ENCODE results near the gene ZNF296.

ZNF296 gene

DNA sequence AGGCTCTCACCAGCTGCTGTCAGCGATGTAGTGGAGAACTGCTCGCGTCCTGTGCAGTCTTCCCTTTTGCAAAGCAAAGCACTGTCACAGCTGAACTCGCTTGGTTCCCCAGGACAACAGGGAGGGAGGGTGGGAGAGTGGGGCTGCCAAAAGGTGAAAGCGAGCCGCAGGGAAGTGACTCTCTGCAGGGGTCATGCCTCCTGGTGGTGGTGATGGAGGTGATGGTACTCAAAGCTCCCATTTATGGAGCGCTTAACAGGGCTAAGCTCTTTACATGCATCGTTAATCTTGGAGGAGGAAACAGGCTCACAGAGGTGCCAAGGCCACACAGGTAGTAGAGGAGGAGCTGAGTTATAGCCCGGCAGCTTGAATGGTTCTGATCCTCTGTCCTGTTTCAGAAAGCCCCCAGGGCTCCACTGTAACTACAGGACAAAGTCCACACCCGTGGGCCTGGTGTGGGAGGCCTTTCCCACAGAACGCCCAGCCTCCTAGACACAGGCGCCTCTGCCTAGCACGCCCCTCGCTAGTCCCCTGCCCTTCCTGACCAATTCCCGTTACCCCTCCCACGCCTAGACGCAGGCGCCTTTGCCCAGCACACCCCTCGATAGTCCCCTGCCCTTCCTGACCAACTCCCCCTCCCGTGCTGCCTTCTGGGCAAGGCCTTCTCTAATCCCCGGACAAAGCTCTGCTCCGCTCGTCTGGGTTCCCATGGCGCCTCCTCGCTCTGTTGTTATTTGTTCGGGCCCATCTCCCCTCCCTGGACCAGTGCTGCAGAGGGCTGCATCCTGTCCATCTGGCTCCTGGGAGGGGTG, 27.4 kb upstream of the ZNF296 start:
- no peak for DNase-seq (ENCODE audit: low read depth)

DNA sequence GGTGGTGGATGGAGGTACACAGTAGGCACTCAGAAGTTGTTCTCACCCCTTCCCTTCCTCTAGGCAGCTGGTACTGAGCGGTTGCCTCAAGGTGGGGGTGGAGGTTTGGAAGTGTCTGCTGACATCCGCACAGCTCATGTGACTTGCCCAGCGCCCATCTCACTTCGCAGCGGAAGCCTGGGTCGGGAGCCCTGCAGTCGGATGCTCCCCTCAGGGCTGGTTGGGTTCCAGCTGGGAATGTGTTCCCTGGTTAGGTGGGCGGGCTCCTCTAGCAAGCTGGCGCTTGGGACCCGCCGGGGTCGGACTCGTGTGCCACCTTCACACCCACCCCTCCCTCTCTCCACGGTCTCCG, 26.9 kb upstream of the ZNF296 start:
- no peak for DNase-seq (ENCODE audit: low read depth)

DNA sequence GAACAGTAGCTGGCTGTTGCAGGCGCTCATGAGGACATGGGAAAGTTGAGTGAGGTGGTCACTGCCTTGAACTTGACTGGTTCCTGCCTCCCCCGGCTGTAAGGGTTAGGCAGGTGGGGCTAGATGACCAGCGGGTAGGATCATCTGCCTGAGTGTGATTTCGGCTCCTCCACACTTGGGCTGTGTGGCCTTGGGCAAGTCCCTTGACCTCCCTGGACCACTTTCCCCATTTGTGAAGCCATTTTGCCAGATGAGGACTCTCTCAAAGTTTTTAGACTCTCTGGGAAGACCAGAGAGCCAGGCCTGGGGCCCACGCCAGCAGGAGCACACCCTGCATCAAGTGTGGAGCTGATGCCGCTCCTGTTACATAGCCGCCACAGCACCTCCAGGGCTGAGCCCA, 26.2 kb upstream of the ZNF296 start:
- no peak for DNase-seq (ENCODE audit: low read depth)

DNA sequence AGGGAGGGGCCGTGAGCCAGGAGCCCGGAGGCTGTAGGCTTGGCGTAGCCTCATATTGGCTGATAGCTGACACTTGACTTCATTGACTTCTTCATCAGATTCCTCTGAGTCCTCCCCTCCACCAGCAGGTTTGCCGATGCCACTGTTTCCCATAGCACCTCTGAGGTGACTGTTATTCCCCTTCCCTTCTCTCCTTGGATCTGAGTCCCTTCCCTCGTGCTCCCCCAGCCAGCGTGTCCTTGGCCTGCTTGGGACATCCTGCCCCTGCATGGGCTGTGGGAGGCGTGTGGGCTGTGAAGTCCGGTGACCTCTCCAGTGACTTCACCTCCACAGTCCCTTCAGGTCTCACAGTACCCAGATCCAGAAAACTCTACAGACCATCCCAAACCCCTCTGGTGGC, 25.5 kb upstream of the ZNF296 start:
- DNase-seq (ENCODE audit: low read depth), result no peak

DNA sequence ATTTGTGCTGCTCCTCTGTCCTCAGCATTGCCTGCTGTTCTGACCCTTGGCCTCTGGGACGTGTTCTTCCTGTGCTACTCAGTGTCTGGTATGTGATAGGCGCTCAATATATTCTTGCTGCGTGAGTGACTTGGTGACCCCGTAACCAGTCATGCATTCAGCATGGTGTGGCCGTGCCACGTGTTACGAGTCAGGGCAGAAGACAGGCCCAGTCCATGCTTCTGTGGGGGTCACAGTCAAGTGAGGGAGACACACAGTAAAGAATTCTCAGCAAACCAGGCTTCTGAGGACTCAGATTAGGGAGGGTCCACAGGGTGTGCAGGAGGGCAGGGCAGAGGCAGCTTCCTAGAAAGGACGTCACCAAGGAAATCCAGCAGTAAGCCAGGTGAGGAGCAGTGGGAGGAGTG, 24.6 kb upstream of the ZNF296 start:
- DNase-seq (ENCODE audit: low read depth), result no peak

DNA sequence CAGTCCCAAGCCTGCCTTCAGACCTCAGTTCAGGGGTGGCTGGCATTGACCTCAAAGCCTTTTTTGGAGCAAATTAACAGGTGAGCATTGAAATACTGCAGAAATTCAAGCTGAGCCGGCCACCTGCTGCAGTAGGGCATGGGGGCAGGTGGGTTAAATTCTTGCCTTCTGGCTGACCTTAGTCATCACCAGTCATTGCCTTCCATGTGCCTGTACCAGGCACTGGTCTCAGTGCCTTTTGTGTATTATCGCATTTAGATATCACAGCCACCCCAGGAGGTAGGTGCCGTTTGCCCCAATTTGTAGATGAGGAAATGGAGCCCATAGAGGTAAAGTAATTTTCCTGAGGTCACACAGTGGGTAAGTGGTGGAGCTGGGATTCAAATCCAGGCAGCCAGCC, 23.9 kb upstream of the ZNF296 start:
- no peak for DNase-seq (ENCODE audit: low read depth)

DNA sequence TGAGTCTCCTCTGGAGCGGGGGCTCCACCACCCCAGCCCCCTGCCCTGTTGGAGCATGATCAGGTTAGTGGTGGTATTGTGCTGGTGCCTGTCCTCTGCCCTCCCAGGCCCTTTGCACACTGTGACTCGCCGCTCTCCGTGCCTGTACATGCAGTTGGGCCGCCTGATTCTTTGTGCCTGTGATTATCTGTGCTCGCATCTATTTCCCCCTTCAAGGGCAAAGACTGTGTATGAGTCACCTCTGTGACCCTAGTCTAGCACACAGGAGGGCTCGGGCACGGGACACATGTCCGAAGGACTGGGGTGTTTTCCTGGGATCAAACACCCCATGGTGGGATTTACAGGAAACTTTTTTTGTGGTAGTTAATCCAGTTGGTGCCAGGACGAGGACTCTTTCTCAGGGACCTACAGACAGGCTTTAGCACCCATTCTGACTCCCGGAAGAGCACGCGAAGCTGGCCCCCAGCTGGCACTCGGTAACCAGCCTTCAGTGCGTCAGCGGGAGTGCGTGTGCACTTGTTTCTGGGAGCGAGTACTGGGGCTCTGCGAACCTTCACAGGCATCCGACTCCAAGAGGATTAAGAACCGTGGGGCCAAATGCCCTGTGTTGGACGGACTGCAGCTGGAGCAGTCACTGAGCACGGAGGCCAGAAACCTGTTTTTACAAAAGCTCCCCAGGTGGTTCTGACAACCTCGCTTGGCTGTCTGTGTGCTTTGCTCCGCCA, 23.4 kb upstream of the ZNF296 start:
- no peak for DNase-seq (ENCODE audit: low read depth)

DNA sequence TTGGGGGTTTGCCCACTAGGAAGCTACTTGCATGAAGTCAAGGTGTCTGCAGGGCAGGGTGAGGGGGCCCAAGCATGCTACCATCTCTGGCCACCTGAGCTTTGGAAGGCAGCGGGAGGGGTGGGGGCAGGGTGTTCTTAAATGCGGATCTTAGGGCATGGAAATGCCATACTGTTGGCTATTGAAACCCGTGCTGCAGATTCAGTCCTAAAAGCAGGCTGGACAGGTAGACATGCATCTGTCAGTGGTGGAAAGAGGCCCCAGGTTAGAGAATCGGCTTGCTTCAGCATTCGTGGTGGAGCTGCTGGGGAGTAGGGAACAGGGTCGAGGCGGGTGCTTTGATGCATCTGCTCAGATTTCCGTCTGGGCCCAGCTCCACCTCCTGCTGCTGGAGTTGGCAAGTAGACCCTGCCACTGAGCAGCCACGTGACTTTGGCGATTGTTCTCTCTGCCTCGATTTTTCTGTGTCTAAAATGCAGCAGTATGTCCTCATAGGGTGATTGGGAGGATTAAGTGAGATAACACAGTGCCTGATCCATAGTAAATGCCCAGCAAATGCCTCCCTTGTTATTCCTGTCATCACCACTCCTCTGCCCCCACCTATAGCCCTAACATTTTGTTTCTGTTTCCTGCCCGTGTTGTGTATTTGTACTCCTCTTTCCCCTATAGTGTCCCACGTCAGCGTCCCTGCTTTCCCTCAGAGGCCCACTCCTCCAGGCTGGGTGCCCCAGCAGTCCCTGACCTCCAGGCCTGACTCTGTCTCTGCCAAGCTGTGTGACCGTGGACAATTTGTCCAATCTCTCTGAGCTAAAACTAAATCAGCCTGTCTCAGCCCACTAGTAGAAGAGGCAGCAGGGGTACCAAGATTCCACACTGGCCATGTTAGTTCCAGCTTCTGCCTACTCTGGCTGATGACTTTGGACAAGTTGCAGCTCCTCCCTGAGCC, 22.5 kb upstream of the ZNF296 start:
- no peak for DNase-seq (ENCODE audit: low read depth)

DNA sequence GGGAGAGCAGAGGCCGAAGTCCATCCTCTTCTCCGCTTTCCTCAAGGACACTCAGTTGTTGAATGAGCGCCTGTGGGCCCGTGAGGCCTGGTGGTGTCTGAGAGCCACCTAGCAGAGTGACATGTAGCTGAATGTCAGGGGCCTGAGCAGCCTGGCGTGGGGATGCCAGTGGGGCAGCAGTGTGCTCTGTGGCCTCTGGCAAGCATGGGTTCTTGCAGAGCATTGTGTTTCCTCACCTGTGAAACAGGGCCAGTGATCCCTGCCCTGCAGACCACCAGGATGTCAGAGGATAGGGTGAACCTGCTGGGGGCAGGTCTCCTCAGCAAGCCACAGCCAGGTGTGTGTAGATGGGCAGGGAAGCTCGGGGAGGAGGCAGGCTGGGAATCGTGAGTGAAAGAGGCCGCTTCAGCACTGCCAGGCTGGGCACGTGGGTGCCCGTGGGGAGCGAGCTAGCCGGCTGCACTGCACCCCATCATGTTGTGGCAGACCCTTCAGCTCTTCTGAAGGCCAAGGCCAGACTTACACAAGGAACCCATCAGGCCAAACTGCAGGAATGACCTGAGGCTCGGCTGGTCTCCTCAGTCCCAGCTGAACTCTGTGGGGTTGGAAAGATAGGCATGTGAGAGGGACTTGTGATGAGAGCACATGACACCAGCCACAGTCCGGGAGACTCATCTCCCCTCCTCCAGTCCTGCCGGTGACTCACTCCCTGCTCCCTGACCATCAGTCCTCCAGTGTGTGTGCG, 21.7 kb upstream of the ZNF296 start:
- no peak for DNase-seq (ENCODE audit: low read depth)

DNA sequence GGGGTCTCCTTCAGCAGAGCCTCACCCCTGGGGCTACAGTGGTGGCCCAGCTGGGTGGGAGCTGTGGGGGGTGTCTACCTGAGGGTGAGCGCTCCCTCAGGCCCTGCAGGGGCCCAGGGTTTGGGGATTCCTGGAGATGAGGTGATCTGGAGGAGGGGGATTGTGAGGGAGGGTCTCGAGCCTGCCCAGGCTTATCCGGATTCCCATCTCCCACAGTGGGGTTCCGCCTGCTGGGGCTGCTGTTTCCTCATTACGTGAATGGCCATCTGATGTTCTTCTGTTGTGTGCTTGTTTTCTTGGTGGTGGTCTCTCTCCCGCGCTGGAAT, 21.1 kb upstream of the ZNF296 start:
- no peak for DNase-seq (ENCODE audit: low read depth)

DNA sequence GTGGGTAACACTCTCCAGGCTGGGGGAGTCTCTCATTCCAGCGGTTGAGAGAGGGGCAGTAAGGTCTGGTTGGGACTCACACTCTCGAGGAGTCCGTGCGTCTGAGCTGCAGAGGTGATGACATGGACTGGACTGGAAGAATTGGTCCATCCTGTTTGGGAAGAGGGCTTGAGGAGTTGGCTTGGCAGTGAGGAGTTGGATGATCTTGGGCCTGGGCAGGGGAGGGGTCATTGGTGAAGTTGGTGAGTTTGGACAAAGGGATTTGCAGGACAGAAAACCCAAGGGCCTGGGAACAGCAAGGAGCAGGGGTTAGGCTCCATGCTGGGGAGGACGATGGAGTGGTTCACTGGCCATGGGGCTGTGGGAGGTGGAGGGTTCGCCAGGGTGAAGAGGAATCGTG, 20.4 kb upstream of the ZNF296 start:
- no peak for DNase-seq (ENCODE audit: low read depth)

DNA sequence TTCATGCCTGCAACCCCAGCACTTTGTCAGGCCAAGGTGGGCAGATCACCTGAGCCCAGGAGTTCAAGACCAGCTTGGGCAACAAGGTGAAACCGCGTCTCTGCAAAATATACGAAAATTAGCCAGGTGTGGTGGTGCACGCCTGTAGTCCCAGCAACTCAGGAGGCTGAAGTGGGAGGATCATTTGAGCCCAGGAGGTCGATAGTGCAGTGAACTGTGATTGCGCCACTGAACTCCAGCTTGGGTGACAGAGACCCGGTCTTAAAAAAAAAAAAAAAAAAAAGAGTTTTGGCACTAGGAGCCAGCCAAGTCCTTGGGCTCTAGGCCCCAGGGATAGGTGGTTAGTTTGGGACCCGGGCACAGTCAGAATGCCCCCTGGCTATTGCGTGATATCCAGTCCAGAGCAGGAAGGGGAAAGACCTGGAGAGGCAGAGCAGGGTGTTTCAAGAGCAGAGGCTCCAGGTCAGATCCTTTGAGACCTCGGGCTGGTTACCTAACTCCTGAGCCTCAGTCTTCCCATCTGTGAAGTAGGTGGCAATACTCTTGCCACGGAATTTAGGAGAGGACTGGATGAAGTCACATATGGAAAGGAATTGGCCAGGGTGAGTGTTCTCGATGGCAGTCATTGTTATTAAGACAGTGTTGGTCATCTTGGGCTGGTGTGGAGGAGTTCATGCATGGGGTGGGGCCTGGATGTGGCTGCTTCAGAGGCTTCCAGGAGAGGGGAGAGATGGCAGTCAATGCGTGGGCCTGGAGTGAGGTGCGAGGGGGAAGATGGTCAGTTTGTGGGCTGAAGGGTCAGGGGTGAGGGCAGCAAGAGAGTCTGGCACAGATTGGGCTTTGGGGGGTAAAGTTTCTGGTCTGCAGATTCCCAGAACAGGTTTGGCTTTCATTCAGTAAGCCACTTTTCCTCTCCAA, 19.5 kb upstream of the ZNF296 start:
- no peak for DNase-seq (ENCODE audit: low read depth)

DNA sequence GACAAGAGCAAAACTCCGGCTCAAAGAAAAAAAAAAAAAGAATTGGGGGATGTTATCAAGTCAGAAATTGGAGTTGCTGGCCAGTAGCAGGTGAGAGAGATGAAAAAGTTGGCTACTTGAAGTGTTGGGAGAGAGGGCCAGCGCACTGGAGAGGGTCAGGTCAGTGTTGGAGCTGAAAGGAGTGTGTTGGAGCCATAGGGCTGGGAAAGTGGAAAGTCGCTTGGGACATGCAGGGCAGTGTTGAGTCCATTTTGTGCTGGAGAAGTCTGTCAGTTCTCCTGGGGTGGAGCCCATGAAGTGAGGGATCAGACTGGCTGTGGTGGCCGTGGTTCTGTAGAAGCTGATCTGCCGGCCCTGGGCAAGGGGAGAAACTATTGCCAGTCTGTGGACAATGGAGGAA, 18.4 kb upstream of the ZNF296 start:
- DNase-seq (ENCODE audit: low read depth), result no peak

DNA sequence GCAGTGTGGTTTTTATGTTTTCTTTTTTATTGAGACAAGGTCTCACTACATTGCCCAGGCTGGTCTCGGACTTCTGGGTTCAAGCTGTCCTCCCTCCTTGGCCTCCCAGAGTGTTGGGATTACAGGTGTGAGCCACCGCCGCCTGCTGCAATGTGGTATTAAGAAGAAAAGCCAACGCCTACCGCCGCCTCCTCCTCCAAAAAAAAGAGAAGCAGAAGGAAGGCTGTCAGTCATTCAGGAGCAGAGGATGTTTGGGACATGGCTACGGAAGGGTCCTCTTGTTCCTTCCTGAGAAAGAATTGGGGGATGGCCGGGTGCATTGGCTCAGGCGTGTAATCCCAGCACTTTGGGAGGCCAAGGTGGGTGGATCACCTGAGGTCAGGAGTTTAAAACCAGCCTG, 17.9 kb upstream of the ZNF296 start:
- no peak for DNase-seq (ENCODE audit: low read depth)

DNA sequence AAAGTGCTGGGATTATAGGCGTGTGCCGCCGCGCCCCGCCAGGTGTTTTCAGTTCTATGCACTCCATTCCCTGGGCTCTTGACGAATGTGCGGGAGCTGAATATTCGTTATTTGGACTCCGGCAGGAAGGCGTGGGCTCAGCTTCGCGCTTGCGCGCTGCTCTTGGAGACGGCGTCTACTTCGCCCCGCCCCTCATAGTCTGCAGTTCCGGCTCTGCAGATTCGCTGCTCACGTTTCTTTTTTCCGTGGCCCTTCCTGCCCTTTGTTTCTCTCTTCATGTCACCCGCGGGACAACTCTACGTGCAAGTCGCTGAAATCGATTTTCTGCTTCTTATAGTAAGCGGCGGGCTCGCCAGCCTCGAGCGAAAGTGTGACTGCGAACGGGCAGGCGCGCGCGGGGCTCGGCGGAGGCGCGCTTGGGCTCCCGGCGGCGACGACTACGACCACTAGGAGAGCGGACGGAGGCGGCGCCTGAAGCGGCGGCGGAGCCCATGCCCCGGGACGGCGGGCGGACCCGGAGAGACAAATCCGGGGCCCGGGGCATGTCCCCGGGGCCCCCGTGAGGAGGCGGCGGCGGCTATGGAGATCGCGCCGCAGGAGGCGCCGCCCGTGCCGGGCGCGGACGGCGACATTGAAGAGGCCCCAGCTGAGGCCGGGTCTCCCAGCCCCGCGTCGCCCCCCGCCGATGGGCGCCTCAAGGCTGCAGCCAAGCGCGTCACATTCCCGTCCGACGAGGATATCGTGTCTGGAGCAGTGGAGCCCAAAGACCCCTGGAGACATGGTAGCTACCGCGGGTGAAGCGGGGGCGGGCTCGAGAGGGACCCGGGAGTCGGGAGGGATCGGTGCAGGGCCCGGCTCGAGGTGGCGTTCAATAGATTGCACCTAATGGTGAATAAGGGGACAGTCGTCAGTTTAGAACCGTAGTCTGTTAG, 16.7 kb upstream of the ZNF296 start, which contains the start of gene PPP1R37:
PPP1R37 (plus strand) TSS at position 433 of the 932 bp plus-strand sequence; CDS start at position 580, 147 bp downstream.
- DNase-seq (ENCODE audit: low read depth), result peak; percentile 90

DNA sequence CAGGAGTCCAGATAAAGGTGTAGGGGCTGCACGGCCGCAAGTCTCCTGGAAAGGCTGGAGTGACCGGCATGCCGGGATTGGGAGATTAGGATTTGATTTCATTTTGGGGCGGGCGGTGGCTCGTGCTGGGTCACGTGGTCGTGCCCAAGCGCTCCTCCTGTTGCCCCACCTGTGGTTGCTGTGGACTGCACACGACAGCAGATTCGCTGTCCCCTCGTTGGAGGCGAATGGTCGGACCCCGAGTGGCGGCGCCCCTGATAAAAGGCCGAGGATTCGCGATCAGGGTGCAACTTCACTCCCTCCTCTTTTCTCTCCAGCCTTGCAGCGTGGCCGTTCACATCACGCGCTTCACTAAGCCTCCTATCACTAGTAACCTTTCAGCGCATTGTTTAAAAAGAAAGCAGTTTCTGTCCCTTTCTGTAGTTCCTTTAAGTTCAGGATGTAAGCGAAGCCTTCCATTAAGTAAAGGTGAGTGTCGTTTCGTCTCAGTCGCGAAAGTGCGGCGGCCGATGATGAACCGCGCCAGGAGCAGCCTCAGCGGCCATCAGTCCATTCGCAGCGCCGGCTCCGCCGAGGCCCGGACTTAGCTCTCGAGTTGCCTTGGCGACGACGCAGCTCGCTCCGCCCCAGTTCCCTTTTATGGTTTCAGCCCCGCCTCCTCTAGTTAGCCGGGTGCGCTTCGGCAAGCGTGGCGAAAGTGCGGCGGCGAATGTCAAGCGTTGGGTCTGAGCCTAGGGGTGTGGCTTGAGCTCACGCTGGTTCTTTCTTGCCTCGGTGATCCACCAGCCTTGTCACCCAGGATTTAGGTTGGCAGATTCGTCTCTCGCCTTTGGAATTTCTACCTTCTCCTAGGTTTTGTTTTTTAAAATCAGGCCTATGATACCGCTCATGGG, 15.0 kb upstream of the ZNF296 start:
- DNase-seq (ENCODE audit: low read depth), result peak; percentile 95

DNA sequence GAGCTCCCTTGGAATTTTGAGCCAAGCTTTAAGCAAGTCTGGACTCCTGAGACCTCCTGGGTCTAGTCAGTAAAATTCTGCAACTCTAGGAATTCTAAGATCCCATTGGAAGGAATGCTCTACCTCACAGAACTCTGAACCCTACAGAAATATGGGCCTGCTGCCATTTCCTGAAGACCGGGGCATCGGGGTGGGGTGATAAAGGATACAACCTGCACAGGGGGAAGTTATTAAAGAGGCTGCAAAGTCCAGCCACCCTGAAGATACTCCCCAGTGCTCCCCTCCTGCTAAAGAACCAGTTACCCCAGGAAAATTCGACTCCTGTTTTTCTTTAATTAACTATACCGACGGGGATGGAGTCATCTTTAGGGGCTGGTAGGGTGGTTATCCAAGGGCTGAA, 14.3 kb upstream of the ZNF296 start:
- DNase-seq (ENCODE audit: low read depth), result no peak

DNA sequence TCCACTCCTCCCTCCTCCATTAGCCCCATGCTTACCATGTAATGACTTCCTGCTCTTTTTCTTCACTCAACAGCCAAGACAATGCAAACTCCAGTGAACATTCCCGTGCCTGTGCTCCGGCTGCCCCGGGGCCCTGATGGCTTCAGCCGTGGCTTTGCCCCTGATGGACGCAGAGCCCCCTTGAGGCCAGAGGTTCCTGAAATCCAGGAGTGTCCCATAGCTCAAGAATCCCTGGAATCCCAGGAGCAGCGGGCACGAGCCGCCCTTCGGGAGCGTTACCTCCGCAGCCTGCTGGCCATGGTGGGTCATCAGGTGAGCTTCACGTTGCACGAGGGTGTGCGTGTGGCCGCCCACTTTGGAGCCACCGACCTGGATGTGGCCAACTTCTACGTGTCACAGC, 13.8 kb upstream of the ZNF296 start:
- DNase-seq (ENCODE audit: low read depth), result no peak

DNA sequence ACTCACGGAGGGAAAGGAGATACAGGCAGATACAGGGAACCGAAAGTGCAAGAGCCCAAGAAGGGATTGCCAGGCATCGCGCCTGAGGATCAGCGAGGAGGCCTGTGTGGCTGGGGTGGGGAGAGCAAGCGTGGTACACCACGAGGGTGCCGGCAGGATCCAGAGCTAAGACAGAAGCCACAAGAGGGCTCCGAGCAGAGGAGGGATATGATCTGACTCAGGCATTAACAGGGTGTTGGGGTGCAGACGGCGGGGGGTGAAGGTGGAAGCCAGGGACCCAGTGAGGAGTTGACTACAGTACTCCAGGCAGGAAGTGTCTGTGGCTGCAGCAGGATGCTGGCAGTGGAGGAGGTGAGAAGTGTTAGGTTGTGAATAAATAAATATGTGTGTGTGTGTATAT, 11.3 kb upstream of the ZNF296 start:
- no peak for DNase-seq (ENCODE audit: low read depth)
